HepG2 (cell line): Measurements from ENCODE around the gene SLC38A2. TPM values are rescaled to one million over a fixed set of nuclear protein-coding genes. Genes with fewer than 3 reads are reported as not detected.

Experiments
- ARNT2 ChIP-seq: sonication (generic); formaldehyde crosslinking; IDR thresholded peaks from 2 replicates; pipeline ENCODE4 v1.8.0; 2022; ENCODE audit warnings: mild to moderate bottlenecking, low read depth, missing genetic modification reagents, moderate library complexity
- CENPT ChIP-seq: sonication (generic); formaldehyde crosslinking; IDR thresholded peaks from 2 replicates; pipeline ENCODE4 v1.8.0; 2022; ENCODE audit warnings: low read depth, mild to moderate bottlenecking, moderate library complexity, missing genetic modification reagents
- ETV5 ChIP-seq: IDR thresholded peaks from 2 replicates; pipeline ENCODE4 v1.6.1; 2018; ENCODE audit warnings: missing biosample characterization, missing genetic modification reagents, inconsistent platforms, borderline replicate concordance
- GFI1 ChIP-seq: sonication (generic); formaldehyde crosslinking; IDR thresholded peaks from 2 replicates; pipeline ENCODE4 v1.5.0; 2020; ENCODE audit warnings: missing genetic modification reagents, mild to moderate bottlenecking, borderline replicate concordance
- HNRNPL ChIP-seq: fragments of 200-400 bp; formaldehyde crosslinking; IDR thresholded peaks from 2 replicates; pipeline ENCODE4 v1.6.1; 2017; ENCODE audit warnings: mild to moderate bottlenecking, low read depth, low read length
- JUND ChIP-seq: sonication (generic); formaldehyde crosslinking; IDR thresholded peaks from 2 replicates; pipeline ENCODE4 v1.8.0; 2022; ENCODE audit warnings: mild to moderate bottlenecking, missing genetic modification reagents
- KMT2A ChIP-seq: sonication (generic); formaldehyde crosslinking; IDR thresholded peaks from 2 replicates; pipeline ENCODE4 v1.4.0; 2020; ENCODE audit warnings: missing genetic modification reagents
- MZF1 ChIP-seq: sonication (generic); formaldehyde crosslinking; IDR thresholded peaks from 2 replicates; pipeline ENCODE4 v1.8.1; 2023; ENCODE audit warnings: mild to moderate bottlenecking, missing genetic modification reagents, borderline replicate concordance
- NKX3-1 ChIP-seq: sonication (generic); formaldehyde crosslinking; IDR thresholded peaks from 2 replicates; pipeline ENCODE4 v1.5.0; 2020; ENCODE audit warnings: missing genetic modification reagents
- PRMT3 ChIP-seq: sonication (generic); formaldehyde crosslinking; IDR thresholded peaks from 2 replicates; pipeline ENCODE4 v1.8.1; 2022; ENCODE audit warnings: low read depth, mild to moderate bottlenecking, moderate library complexity, missing genetic modification reagents, borderline replicate concordance
- STAT6 ChIP-seq: sonication (generic); formaldehyde crosslinking; IDR thresholded peaks from 2 replicates; pipeline ENCODE4 v1.4.0; 2020; ENCODE audit warnings: missing genetic modification reagents, mild to moderate bottlenecking, borderline replicate concordance
- ZBTB1 ChIP-seq: sonication (generic); formaldehyde crosslinking; IDR thresholded peaks from 2 replicates; pipeline ENCODE4 v1.4.0; 2020; ENCODE audit warnings: missing genetic modification reagents, borderline replicate concordance
- ZFP36 ChIP-seq: fragments of 150-350 bp; IDR thresholded peaks from 2 replicates; pipeline ENCODE4 v1.6.1; 2018; ENCODE audit warnings: borderline replicate concordance, low read length, low read depth; ENCODE audit not compliant: partially characterized antibody
- ZKSCAN5 ChIP-seq: sonication (generic); formaldehyde crosslinking; IDR thresholded peaks from 2 replicates; pipeline ENCODE4 v1.5.1; 2020; ENCODE audit warnings: mild to moderate bottlenecking, missing genetic modification reagents
- ZNF225 ChIP-seq: sonication (generic); formaldehyde crosslinking; IDR thresholded peaks from 2 replicates; pipeline ENCODE4 v1.4.0; 2020; ENCODE audit warnings: mild to moderate bottlenecking, missing genetic modification reagents
- ZNF547 ChIP-seq: sonication (generic); formaldehyde crosslinking; IDR thresholded peaks from 2 replicates; pipeline ENCODE4 v1.5.1; 2020; ENCODE audit warnings: mild to moderate bottlenecking, missing genetic modification reagents
- ZNF740 ChIP-seq: sonication (generic); formaldehyde crosslinking; IDR thresholded peaks from 2 replicates; pipeline ENCODE4 v1.4.0; 2020; ENCODE audit warnings: missing genetic modification reagents
- ZNF792 ChIP-seq: IDR thresholded peaks from 2 replicates; pipeline ENCODE4 v1.6.1; 2016
- polyA plus RNA-seq, 8 experiments: library from polyadenylated mRNA; depleted of rRNA in 3 of 8; stranded (reverse) in 7 of 8; unstranded in 1 of 8; fragments of >200 nt; fragmentation: Illumina TruSeq in 4 of 8; extraction: Trizol in 4 of 8; gene quantifications; 2 replicates each; pipeline versions ENCODE4 v1.2.1 to v1.2.3, GENCODE V29; 2011 to 2016; ENCODE audit warnings: low read depth in 4 of 8, missing spikeins in 1 of 8, mixed read lengths in 1 of 8; ENCODE audit not compliant: insufficient read depth in 1 of 8
- total RNA-seq, 5 experiments: library from RNA; depleted of rRNA; stranded (reverse); fragments of >200 nt; fragmentation: Illumina TruSeq; extraction: Trizol; gene quantifications; 2 replicates each; pipeline ENCODE4 v1.2.3, GENCODE V29; 2016; ENCODE audit warnings: low read depth in 1 of 5

The SLC38A2 gene
- total and polyA plus RNA-seq, 2 of the 13 experiments (the other 11 are each of a cell fraction or from before 2014, with no cell fraction given) = 368 to 880 TPM

- TF ChIP-seq STAT6 (CRISPR knock-in tag) = no peak
- peak; percentile 18; the same call in 1 of the 2 replicates for TF ChIP-seq ARNT2
- TF ChIP-seq KMT2A = peak; percentile 51; the same call in 1 of the 2 replicates
- TF ChIP-seq ZNF547 (CRISPR knock-in tag) = no peak
- no peak; the same call in 1 of the 2 replicates for TF ChIP-seq PRMT3 (CRISPR knock-in tag)
- TF ChIP-seq MZF1 (CRISPR knock-in tag) = no peak
- TF ChIP-seq ZNF792 = no peak; the same call in 1 of the 2 replicates
- no peak; the same call in 1 of the 2 replicates for TF ChIP-seq ZNF225 (CRISPR knock-in tag)
- TF ChIP-seq GFI1 (CRISPR knock-in tag) = peak; percentile 51; the same call in 1 of the 2 replicates
- no peak for TF ChIP-seq ZKSCAN5 (CRISPR knock-in tag)
- no peak for TF ChIP-seq ZFP36
- no peak for TF ChIP-seq ZBTB1 (CRISPR knock-in tag)
- TF ChIP-seq NKX3-1 = 0 out of 2 replicates have a peak, but pooled peaks have one; percentile 39
- TF ChIP-seq JUND (CRISPR knock-in tag) = no peak
- TF ChIP-seq ZNF740 (CRISPR knock-in tag) = no peak
- TF ChIP-seq HNRNPL = peak; percentile 95
- TF ChIP-seq ETV5 = peak; percentile 42
- no peak for TF ChIP-seq CENPT
Measured at GRCh38 chr12:46371718-46372543, 642 bp downstream of the SLC38A2 start (continued).
